Stimulated activated CD4-positive, alpha-beta T cell treated with anti-CD3 and anti-CD28 coated beads, Interleukin-1b, Interleukin-23, amount 100 ng/mL, for 24 hours (primary cell): Measurements from ENCODE around the gene CCDC188.

Experiments used
- DNase-seq, 4 experiments: peaks; one replicate each; pipeline ENCODE4 v3.0.0-alpha.2; 2020; ENCODE audit warnings: low read depth in 4 of 4, low spot score in 1 of 4

Gene CCDC188

GRCh38 chr22:20150381-20151275 is at the start of gene CCDC188:
Gene CCDC188 (minus strand): TSS chr22:20151055. CDS start chr22:20150986, 69 bp downstream.
- no peak for DNase-seq

- no peak for DNase-seq
Measured at GRCh38 chr22:20199906-20200305, 49.1 kb upstream of the CCDC188 start.

DNA sequence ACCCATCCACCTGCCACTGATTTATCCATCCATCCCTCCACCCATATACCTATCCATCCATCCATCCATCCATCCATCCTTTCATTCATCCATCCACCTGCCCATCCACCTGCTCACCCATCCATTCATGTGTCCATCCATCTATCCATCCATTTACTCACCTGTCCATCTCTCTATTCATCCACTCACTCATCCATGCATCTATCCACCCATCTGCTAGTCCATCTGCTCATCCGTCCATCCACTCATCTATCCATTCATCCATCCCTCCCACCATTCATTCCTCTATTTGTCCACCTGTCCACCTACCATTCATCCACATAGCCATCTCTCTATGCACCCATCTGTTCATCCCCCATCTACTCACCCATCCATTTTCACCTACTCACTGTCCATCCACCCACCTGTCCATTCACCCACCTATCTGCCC is 48.6 kb upstream of the CCDC188 start:
- DNase-seq = no peak

GRCh38 chr22:20198557-20199319 is 47.9 kb upstream of the CCDC188 start:
- DNase-seq = no peak

GRCh38 chr22:20197407-20198030 is 46.7 kb upstream of the CCDC188 start:
- no peak for DNase-seq

- DNase-seq = no peak
Measured at GRCh38 chr22:20196094-20196842, 45.4 kb upstream of the CCDC188 start.

DNA sequence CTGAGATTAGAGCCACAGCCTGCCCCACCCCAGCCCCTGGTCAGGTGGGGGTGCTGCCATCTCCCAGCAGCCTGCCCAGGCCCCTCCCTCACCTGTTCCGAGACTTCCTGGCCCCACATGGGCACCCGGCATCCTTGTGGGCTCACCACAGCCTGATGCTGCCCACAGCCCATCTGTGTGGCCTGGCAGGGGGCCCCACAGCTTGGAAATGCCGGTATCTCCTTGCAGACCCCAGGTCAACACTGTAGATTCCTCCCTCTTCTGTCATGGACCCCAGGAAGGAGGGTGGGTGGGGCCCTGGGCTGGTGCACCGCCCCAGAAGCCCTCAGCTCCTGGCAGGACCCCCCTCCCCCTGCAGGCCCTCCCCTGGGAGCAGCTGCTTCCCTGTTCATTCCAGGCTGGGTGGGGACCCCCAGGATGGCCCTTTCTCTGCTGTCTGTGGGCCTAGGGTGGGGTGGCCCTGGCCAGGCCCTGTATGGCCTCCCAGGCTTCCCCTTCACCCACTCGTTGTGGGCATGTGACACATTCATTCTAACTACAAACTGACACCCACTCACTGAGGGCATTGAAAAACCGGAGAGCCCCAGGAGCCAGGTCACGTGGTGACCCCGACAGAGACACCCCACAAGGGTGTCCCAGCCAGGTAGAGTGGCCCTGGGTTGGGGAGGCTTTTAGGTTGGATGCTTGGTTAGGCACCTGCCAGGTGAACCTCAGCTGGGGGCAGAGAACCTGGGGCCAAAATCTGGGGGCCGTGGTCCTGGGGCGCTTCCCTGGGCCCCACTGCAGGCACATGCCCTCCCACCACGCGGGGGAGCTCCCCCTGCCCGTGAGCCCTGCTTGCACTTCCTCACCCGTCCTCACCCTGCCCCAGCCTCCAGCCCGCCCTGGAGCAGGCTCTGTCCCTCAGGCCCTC is 44.1 kb upstream of the CCDC188 start:
- DNase-seq = no peak

DNA sequence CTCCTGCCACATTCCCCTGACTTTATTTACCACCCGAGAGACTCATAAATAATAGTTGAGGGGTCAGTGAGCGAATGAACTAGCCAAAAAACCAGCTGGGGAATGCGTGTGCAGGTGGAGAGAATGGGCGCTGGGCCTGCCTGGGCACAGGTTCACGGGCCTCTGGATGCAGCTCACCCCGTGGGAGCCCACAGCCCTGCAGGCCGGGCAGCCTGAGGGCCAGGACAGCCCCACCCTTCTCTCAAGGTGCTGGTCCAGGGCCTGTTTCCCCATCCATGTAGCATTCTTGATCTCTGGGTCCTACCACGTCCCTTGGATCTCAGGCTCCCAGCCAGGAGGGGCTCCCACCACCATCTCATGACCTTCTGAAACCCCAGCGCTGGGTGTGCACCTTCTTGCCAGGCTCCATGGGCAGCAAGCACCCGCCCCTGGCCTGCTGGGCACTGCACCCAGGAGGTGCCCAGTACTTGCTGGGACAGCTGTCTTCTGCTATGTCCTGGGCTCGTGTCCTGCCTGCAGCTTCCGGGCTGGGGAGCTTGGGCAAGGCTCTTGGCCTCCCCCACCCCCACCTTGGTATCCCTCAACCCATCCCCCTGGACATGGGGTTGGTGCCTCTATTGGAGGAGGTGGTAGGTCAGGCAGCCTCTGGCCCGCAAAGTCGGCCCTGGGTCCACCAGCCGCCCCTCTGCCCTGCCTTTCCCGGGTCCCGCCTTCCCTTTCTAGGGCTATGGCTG is 43.1 kb upstream of the CCDC188 start:
- no peak for DNase-seq

DNA sequence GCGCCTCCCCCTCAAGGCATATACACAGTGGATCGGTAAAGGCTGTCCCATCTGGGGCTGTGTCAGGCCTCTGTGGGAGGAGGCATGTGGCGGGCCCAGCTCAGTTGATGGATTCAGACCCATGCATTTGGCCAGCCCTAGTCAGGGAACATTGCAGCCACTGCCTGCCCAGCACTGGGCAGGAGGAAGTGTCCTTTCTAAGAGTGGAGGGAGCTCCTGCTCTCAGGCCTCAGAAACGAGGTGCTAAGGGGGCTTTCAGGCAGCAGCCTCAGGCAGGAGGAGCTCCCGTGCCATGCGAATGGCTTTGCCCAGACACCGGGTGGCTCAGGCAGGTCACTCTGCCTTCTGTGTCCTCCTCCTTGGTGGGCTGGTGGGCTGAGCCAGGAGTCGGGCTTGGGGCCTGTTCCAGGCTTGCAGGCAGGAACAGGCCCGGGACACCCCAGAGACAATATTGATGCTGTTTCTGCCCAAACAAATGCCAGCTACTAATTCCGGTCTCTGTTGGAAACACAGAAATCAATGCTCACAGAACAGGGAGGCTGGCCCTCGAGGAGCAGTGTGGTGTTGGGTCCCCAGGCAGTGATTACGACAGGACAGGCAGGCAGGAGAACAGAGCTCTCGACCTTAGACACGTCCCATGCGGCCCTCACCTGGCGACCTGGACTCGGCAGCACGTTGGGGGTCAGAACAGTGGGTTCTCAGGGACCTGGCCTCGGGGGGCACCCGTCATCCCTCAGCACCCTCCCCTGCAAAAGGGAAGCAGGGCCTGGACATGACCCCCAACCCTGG is 42.3 kb upstream of the CCDC188 start:
- no peak for DNase-seq

GRCh38 chr22:20192293-20192971 is 41.6 kb upstream of the CCDC188 start:
- DNase-seq = no peak

DNA sequence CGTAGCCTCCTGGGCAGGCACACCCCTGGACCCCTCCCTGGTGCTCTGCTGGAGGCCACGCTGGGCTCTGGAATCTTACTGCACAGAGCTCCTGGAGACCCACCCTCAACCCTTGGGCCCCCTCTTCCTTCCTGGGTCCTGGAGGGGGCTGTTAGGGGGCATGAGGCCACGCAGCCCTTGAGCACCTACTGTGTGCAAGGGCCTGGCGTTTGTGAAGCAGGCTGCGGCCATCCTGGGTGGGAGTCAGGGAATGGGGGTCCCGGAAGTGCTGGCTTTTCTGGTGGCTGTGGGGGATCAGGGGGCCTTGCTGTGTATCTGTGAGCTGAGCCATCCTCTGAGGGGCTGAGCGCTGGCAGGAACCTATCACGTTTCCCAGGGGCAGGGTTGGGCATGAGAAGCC is 40.9 kb upstream of the CCDC188 start:
- DNase-seq = no peak

DNA sequence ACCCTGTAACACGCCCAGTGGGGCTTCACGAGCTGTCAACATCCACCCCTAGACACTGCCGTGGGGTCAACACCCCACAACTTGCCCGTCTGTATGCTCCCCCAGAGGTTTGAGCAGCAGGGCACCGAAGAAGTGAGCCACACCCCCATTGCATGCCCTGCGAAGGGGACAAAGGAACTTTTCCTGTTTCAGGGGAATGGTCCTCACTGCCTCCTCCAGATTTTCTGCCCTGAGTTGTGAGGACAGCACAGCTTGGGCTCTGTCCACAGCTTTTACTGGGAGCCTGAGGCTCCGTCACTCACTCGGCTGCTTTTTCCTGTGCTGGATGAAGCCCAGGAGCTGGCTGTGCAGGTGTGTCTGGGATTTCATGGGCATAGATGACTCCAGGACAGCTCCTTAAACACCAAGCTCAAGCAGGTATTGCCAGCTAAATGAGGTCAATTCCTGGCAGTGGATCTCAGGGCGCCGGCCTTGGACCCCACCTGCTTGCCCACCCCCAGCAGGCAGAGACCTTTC is 40.2 kb upstream of the CCDC188 start:
- no peak for DNase-seq

DNA sequence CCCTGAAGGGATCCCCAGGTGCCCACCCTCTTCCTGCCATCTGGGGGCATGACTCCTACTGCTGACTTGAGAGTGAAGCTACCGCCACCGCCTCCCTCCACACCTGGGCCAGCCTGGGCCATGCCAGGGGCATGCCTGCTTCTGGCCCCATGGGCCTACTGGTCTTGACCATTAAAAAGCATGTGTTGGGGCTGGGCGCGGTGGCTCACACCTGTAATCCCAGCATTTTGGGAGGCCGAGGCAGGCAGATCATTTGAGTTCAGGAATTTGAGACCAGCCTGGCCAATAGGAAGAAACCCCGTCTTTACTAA is 37.7 kb upstream of the CCDC188 start:
- no peak for DNase-seq

DNA sequence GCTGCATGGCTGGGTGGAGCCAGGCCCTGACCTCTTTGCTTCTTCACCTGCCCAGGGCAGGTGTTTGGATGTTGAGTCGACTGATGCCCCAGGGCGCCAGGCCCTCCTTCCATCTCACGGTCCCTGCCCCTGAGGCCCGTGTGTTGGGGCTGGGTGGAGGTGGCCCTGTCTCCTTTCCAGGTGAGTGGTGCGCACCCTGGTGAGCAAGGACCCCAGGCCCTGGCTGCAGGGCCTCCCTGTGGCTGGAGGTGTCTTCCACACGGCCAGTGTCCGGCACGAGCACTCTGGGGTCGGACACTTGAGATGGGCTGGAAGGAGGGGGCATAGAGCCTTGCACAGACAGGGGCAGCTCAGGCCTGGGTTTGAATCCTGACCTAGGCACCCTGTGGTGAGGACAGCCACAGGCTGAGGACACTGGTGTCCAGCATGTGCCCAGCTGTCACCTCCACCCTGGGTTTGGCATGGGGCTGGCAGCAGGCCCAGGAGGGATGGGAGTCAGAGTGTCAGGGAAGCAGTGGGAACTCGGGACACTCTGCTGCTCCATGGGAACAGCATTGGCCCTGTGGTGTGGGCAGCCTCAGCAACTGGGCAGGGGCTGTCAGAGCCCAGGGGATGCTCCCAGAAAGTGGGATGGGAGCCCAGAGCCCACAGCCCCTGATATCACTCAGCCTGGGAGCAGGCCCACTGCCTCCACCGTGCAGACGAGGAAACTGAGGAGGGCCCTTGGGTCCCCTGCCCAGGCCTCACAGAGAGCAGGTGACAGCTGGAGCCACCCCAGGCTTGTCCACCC is 37.1 kb upstream of the CCDC188 start:
- no peak for DNase-seq

DNA sequence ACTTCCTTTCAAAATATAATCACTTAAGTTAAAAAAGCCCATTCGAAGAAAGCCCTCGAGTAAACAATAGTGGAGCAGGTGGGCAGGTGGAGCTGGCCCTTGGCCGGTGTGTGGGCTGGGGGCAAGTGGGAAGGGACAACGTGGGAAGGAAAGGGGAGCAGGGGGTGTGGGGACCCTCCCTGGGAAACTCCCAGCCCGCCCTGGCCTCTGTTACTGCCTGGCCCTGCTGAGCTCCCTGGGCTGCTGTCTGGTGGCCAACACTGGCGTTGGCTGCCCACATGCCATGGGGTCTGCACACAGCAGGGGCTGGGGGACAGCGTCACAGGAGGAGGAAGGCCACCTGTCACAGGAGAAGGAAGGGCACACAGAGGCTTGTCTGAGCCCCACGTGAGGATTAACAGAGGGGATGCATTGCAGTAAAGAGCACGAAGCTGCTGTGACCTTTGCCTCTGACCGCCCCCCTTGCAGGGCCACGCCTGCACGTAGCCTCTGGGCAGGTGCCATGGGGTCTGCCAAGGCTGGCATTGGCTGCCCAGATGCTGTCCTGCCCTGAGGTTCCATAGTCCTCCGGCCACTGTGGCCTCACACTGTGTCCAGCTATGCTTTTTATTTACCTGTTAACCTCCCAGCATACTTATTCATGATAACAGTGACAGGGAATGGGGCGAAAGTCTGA is 36.2 kb upstream of the CCDC188 start:
- DNase-seq = no peak

- DNase-seq = no peak
Measured at GRCh38 chr22:20186183-20186870, 35.5 kb upstream of the CCDC188 start.
